ENCODE results near the gene EPHA7. TPM values are rescaled to one million over a fixed set of nuclear protein-coding genes. Genes with fewer than 3 reads are reported as not detected.

Gene EPHA7
- polyA plus RNA-seq, 1 of the 3 experiments (the other 2 are of a cell fraction) = under 0.01 TPM

- H4K20me1 ChIP-seq (ENCODE audit: insufficient read depth) = no peaks in the 10 kb centered on the region
- no peak overlapping the region for H3K4me2 ChIP-seq
- no peak for DNase-seq
- H3K4me3 ChIP-seq (ENCODE audit: low read depth in 2 of 2, low read length in 1 of 2) = no peak overlapping the region
- H3K36me3 ChIP-seq (replicated peaks in 1 of 2; ENCODE audit: control insufficient read depth in 1 of 2, insufficient read depth in 2 of 2, low read length in 1 of 2) = no peaks in the 10 kb centered on the region
- H3F3A ChIP-seq (replicated peaks; ENCODE audit: insufficient read depth) = no peaks in the 10 kb centered on the region
- CTCF ChIA-PET = no interaction called here
- no peak overlapping the region for H2AFZ ChIP-seq (ENCODE audit: low read depth)
- H3K4me1 ChIP-seq (ENCODE audit: control insufficient read depth in 1 of 2, insufficient read depth in 2 of 2, low read depth in 1 of 2, low read length in 1 of 2) = no peaks in the 10 kb centered on the region
- H3K27me3 ChIP-seq (ENCODE audit: insufficient read depth) = no peaks in the 10 kb centered on the region
- no peak overlapping the region for H3K27ac ChIP-seq (ENCODE audit: low read depth in 2 of 2, low read length in 1 of 2)
- POLR2A ChIA-PET = no interaction called here
- H3K9ac ChIP-seq = no peak overlapping the region
- TF ChIP-seq USF1 (IDR thresholded peaks at IDR 0.05; ENCODE audit: borderline replicate concordance, low read depth) = no peak
- no peak for TF ChIP-seq CHD2 (IDR thresholded peaks at IDR 0.05; ENCODE audit: low read length, partially characterized antibody)
- no peak for TF ChIP-seq MXI1 (IDR thresholded peaks at IDR 0.05; ENCODE audit: low read depth, low read length)
- TF ChIP-seq YY1 (IDR thresholded peaks at IDR 0.05; ENCODE audit: low read depth) = no peak
- TF ChIP-seq ZBTB33 (IDR thresholded peaks at IDR 0.05; ENCODE audit: borderline replicate concordance, low read depth) = no peak
- no peak for TF ChIP-seq RFX5 (IDR thresholded peaks at IDR 0.05; ENCODE audit: low read length)
- no peak for TF ChIP-seq GABPA (IDR thresholded peaks at IDR 0.05; ENCODE audit: low read depth)
- TF ChIP-seq MAX (IDR thresholded peaks at IDR 0.05; ENCODE audit: low read depth) = no peak
- H3K79me2 ChIP-seq (ENCODE audit: insufficient read depth) = no peaks in the 10 kb centered on the region
- no peaks in the 10 kb centered on the region for H3K9me3 ChIP-seq
- no peaks in the 10 kb centered on the region for H3K9me2 ChIP-seq
These were observed 101.8 kb downstream of the EPHA7 start for GRCh38 chr6:93317592-93317991.

- no peak for DNase-seq
- Histone ChIP-seq H3K9ac (no peak overlapping the region), H3K27me3 (ENCODE audit: insufficient read depth) (no peaks in the 10 kb centered on the region), H3K4me3 (ENCODE audit: low read depth in 2 of 2, low read length in 1 of 2) (no peak overlapping the region), H3K4me1 (ENCODE audit: control insufficient read depth in 1 of 2, insufficient read depth in 2 of 2, low read depth in 1 of 2, low read length in 1 of 2) (no peaks in the 10 kb centered on the region), H3K9me3 (no peaks in the 10 kb centered on the region), H3F3A (replicated peaks; ENCODE audit: insufficient read depth) (no peaks in the 10 kb centered on the region), H3K36me3 (replicated peaks in 1 of 2; ENCODE audit: control insufficient read depth in 1 of 2, insufficient read depth in 2 of 2, low read length in 1 of 2) (no peaks in the 10 kb centered on the region), H3K9me2 (no peaks in the 10 kb centered on the region), H3K4me2 (no peak overlapping the region), H3K27ac (ENCODE audit: low read depth in 2 of 2, low read length in 1 of 2) (no peak overlapping the region), H2AFZ (ENCODE audit: low read depth) (no peak overlapping the region), H4K20me1 (ENCODE audit: insufficient read depth) (no peaks in the 10 kb centered on the region), H3K79me2 (ENCODE audit: insufficient read depth) (no peaks in the 10 kb centered on the region)
- TF ChIP-seq MEF2A (IDR thresholded peaks at IDR 0.05; ENCODE audit: borderline replicate concordance, low read depth) (no peak), SIN3A (IDR thresholded peaks at IDR 0.05; ENCODE audit: borderline replicate concordance, low read depth, low read length) (no peak), EZH2phosphoT487 (IDR thresholded peaks at IDR 0.05; ENCODE audit: borderline replicate concordance, low read depth) (no peak), NFIC (IDR thresholded peaks at IDR 0.05; ENCODE audit: borderline replicate concordance) (no peak), NRF1 (IDR thresholded peaks at IDR 0.05; ENCODE audit: low read depth, low read length) (no peak), MAX (IDR thresholded peaks at IDR 0.05; ENCODE audit: low read depth) (no peak), YY1 (IDR thresholded peaks at IDR 0.05; ENCODE audit: low read depth) (no peak), USF1 (IDR thresholded peaks at IDR 0.05; ENCODE audit: borderline replicate concordance, low read depth) (no peak), REST (IDR thresholded peaks at IDR 0.05; ENCODE audit: low read depth, low read length) (no peak)
- ChIA-PET CTCF (no interaction called here), POLR2A (no interaction called here)
- 6% methylated on average over 5 of the region's 5 CpGs for WGBS (ENCODE audit: low lambda C conversion rate)
These were observed 111.6 kb downstream of the EPHA7 start for GRCh38 chr6:93307505-93308409.

Data from SK-N-SH (cell line).